Measurements from ENCODE around the gene ENGASE.

DNA sequence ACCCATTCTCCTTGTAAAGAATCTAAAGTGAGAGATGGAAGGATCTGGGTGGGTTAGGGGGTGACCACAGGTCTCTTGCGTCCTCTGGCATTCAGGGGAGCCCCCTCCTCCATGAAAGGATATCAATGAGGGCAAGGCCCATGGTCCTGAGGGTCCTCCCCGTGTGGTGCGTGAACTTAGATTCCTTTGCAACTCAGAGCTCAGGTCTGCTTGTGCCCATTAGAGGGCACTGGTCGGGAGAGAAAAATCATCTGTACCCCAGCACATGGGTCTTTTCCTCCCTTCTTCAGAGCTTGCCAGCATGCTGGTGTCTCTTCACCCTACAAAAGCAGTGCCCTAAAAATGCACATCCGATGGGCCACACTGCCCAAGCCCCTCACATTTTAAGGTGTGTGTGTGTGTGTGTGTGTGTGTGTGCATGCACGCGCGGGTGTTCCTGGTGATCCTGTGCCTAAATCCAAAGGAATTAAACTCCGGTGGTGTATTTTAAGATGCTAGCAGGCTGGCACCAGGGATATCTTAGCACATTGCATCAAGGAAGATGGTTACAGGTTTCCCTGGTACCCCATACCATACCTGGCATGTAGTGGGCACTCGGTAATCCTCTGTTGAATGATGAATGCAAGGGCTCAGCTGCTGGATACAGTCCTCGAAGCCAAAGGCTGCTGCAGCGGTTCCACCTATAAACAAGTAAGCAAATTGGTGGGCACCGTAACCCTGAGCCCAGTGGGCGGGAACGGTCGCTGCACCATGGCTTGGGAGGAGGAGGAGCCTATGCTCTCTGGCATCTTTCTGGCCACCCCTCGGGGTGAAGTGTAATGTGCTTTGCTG, 45.9 kb upstream of the ENGASE start:
- TF ChIP-seq, protein P1, sequence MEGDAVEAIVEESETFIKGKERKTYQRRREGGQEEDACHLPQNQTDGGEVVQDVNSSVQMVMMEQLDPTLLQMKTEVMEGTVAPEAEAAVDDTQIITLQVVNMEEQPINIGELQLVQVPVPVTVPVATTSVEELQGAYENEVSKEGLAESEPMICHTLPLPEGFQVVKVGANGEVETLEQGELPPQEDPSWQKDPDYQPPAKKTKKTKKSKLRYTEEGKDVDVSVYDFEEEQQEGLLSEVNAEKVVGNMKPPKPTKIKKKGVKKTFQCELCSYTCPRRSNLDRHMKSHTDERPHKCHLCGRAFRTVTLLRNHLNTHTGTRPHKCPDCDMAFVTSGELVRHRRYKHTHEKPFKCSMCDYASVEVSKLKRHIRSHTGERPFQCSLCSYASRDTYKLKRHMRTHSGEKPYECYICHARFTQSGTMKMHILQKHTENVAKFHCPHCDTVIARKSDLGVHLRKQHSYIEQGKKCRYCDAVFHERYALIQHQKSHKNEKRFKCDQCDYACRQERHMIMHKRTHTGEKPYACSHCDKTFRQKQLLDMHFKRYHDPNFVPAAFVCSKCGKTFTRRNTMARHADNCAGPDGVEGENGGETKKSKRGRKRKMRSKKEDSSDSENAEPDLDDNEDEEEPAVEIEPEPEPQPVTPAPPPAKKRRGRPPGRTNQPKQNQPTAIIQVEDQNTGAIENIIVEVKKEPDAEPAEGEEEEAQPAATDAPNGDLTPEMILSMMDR (conservative IDR thresholded peaks at IDR 0.05 in 1 of 2, IDR thresholded peaks at IDR 0.05 in 1 of 2; ENCODE audit: low read depth in 1 of 2, low read length in 2 of 2), result peak; percentile 25 to 32
- no peak for TF ChIP-seq EZH2 (IDR thresholded peaks at IDR 0.05; ENCODE audit: low read length, missing control alignments)
